ENCODE measurements around the gene PIGX.
"Not testable (repeated sequence)": the region's sequence is repeated elsewhere in the genome, so short reads cannot be mapped to it uniquely, and the experiment has no call there.

Gene PIGX

DNA sequence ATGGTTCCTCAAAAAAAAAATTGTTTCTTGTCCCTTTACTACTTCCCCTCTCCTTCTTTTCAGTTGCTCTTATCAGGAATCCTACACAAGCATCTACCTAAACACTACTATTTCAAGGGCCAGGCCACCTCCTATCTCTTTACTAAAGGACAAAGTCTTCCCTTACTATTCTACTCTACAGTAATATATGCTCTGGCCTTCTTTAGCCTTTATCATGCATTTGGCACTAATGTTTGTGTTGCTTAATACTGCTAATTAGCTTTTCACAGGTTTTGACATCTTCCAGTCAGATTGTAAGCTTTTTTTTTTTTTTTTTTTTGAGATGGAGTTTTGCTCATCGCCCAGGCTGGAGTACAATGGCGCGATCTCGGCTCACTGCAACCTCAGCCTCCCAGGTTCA is 5.4 kb upstream of the PIGX start:
- no peak for DNase-seq

DNA sequence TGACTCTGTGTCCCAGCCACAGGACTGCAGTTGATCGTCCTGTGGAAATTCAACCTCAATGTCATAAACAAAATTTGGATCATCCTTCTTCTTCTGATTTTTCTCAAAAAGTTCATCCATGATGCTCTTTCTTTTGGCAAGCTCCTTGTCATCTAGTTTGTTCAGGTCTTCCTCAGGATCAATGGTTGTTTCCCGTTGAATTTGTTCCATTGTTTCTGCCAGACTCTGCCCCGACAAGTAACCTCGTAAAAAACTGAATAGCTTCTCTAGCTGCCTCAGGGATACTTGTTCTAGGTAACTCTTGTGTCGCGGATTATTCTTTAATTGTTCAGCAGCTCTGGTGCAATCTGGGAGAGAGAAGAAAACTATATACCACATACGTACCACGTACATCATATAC is 4.6 kb upstream of the PIGX start:
- DNase-seq: no peak

DNA sequence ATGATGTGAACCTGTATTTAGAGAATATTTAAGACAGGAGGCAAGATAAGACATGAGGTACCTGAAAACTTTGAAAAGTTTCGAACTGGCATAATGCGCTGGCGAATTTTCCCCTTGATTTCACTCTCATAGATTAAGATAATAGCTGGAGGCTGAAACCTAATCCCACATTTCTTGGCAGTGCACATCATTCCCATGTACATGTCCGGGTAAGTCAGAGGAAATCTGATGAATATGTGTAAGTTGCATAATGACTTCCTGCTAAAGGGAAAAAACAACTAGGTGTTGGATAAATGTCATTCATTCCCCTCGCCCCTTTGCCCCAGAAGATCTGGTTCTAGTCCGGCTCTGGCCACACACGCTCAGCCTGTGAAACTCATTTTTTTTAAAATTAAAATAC is 3.7 kb upstream of the PIGX start:
- no peak for DNase-seq

DNA sequence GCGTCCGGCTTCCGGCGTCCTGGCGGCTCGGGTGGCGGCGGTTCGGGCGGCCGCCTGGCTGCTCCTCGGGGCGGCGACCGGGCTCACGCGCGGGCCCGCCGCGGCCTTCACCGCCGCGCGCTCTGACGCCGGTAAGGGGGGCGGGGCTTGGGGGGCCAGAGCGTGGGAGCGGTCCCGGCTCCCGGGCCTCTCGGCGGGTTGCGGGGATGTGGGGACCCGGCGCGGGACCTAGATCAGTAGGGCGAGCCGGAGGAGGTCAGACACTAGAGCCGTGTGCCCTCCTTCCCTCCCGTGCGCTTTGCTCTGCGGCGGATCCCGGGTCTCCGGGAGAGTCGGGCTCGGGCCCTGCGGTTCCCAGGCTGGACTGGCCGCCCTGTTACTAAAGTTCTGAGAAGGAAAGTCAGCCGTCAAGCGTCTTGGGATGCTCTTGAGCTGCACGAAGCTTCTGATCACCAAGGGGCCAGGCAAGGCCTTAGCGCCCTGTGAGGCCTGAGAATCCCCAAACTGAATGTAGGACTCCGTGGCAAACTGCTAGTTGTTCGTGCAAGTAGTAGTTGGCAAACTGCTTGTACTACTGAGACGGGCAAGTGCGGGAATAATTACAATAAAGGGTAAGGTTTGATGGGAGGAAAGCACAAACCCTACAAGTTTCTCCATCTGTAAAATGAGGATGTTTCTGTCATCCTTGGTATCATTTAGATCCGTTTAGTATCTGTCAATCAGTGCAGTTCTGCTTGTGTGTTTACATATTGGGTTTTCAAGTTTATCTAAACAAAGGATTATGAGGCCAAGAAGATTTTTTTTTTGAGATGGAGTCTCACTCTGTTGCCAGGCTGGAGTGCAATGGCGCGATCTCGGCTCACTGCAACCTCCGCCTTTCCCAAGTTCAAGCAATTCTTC is 587 bp downstream of the PIGX start:
- DNase-seq: peak; percentile 43

DNA sequence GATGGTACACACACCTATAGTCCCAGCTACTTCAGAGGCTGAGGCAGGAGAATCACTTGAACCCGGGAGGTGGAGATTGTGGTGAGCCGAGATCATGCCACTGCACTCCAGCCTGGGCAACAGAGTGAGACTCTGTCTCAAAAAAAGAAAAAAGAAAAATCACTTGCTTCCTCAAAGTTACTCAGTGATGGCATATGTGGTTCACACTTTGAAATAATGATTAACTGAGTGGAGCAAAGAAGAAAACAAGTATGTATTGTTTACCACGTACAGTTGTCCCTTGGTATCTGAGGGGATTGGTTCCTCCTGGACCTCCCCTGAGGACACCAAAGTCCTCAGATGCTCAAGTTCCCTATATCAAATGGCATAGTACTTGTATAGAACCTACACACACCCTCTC is 5.0 kb downstream of the PIGX start:
- DNase-seq: not testable (repeated sequence)

DNA sequence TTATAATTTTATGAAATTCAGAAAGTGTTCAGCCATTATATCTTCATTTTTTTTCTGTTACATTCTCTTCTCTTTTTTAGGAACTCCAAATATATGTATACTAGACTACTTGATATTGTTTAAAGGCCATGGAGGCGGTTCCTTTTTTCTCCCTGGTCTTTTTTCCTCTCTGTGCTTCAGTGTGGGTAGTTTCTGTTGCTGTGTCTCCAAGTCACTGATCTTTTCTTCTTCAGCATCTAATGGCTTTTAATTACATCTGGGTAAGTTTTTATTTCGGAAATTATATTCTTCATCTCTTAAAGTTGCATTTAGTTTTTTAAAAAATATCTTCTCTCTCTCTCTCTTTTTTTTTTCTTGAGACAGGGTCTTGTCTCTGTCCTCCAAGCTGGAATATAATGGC is 8.9 kb downstream of the PIGX start:
- DNase-seq: no peak

DNA sequence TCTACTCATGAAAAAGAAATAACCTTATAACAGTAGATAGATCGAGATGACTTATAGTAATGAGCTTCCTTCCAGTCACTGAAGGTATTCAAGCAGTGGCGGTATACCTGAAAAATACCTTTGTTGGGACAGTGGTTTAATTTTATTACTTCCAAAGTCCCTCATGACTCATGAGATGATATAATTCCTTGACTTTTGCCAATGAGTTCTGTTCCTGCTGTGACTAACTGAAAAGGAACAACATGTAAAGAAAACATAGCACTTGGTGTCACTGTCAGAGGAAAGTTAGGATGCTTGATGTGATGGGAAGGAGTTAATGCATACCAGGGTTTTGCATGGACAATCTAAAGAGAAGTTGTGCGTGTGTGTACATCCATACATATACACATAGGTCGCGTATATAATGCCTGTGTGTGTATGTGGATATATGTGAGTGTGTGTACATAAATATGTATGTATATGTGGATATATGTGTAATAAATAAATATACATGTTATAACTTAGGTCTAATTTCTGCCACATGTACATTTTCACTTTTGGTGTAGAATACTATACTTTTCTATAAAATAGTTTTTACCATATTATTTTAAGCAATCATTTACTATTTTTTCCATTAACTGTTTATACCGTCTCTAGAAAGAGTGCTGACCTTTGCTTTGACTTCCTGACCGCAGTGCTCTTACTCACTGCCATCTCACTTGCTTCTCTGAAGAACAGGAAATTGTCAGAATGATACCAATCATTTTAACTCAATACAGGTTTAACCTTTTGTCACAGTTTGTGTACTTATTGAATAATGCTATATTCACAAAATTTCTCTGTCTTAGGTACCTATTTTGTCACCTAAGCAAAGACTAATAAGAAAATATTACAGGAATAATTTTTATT is 14.9 kb downstream of the PIGX start:
- peak; percentile 16 for DNase-seq

DNA sequence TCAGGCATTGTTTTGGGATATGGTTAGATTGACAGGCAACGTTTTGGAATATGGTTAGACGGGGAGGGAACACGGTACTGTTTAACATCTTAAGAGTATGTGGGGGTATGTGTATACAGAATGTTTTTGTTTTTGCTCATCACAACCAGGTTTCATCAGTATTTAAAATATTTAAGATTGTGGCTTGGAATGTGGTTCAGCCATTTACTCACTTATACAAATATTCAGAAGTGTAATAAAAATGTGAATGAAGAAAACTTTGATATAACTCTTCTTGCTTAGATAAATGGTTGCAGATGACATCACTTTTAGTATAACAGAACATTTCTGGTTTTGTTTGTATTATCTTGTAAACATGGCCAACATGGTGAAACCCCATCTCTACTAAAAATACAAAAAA is 23.6 kb downstream of the PIGX start:
- DNase-seq: no peak

DNA sequence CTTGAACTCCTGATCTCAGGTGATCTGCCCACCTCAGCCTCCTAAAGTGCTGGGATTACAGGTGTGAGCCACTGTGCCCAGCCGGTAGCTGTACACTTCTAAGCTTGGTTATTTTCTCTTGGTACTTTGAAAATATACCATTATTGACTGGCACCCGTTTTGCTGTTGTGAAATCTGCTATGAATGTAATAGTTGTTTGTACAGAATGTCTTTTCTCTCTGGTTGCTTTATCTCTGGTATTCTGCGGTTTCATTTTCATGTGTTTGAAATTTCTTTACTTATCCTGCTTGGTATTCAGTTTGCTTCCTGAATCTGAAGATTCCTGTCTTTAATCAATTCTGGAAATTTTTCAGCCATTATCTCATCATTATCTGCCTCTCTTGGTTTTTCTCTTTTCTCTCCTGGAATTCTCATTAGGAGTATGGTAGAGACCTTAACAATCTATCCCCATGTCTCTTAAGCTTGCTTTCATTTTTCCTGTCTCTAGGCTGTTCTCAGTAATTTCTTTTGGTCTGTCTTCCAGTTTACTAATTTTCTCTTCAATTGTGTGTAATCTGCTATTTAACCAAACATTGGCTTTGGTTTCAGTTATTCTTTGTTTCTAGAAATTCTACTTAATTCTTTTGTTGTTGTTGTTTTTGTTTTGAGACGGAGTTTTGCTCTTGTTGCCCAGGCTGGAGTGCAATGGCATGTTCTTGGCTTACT is 24.6 kb downstream of the PIGX start:
- no peak for DNase-seq

DNA sequence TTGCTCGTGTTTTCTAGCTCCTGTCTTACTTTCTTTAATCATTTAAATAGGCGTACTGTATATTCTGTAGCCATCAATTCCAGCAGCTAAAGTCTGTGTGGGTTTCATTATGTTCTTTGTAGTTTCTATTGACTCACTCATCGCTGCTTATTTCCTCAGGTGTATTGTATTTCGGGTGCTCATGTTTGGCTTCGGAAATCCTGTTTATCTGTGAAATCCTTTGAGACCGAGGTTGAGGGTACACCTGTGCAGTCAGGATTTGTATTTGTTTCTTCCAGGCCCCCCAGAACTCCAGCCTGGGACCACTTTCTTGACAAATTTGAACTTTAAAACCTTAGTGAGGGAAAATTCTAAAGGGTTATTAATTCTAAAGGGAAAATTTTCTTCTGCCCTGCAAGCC is 25.5 kb downstream of the PIGX start:
- DNase-seq: no peak

DNA sequence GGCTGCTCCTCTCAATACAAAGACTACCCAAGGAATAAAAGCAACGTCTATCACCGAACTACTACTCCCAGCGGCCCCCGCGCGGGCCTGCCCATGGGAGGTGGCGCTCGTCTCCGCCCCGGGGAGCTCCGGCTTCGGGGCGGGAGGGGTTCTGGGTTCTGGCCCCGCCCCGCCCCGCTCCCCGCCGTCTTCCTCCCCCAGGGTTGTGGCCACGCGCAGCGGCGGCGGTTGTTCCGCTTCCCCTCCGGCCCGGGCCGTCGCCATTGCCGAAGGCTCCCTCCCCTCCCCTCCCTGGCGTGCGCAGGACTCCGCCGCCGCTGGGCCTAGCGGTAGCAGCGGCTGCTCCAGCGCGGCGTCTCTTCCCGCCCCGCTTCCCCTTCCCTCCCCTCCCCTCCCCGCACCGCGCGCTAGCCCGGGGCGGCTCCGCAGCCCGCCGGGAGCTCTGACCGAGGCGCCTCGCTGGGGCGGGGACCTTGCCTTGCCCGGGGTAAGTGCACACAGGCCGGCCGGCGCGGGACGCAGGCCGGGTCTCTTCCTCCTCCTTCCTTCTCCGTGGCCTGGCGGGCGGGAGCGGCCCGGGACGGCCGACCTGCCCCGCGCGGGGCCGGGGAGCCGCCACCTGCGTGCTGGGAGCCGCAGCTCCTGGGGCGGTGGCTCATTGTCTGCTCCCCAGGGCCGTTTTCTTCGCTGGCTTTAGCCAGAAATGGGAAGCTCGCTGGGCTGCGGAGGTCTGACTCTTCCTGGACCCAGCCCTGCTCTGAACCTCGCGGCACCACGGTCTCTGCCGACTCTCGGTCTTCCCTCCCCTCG is 27.7 kb downstream of the PIGX start, which contains the start of gene PAK2:
Gene PAK2 (plus strand): TSS at position 187 of the 810 bp plus-strand sequence. CDS start 42,790 bp downstream, outside the sequence.
- peak; percentile 76 for DNase-seq

DNA sequence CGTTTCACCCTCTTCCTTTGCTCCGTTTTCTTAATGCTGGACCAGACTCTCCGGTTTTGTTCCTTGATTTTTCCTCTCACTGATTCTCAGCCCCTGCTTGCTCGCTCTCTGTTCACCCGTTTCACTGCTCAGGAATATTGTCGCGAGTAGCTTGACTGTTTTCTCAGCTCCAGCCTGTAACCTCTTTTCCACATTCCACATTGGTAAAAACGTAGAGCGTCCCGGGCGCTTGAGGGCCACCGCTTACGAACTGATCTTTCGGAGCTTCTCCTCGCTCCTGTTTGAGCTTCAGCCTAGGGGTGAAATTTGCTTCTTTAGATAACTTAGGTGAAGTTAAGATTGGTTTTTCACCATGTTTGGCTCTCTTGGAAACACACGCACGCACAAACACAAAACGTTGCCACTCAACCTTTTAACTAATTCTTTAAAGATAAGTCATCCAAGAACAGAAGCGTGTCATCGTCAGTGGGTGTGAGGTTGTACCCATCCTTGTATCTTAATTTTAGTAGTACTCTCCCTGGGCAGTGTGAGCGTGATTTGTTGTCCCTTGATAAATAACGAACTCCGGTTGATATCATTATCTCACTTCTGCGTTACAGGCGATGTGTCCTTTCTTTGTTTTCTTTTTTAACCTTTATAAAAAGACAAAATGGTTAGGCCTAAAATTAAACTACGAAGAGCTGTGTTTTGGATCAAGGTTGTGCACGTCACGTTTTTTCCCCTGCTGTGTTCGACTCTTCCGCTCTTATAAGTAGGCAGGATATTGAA is 28.5 kb downstream of the PIGX start:
- DNase-seq: peak; percentile 24

DNA sequence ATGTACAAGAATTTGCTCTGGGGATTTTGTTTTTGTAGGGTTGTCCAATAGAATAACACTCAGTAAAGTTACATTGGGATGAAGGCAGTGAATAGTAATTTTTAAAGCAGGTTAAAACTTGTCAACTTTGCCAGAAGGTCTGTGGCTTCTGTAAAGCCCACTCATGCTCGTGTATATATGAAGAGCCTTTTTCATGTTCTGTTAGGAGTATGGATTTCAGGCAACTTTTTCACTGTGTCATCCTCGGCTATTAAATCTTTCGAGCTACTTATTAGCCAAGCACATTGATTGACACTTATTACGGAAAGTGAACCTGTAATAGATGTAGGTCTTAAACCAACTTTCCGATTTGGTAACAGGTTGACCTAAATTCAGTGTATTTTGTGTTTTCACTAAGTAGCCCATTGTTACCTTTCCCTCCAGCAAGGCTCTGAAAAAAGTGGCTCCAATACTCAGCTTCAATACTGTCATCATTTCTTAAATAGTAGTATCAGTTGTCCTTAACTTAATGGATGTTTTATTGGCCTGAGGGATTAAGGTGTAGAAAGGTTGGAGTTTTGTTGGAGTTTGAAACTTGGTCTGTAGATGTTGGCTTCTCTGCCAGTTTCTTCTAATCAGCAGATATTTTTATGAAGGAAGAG is 29.2 kb downstream of the PIGX start:
- DNase-seq: no peak

DNA sequence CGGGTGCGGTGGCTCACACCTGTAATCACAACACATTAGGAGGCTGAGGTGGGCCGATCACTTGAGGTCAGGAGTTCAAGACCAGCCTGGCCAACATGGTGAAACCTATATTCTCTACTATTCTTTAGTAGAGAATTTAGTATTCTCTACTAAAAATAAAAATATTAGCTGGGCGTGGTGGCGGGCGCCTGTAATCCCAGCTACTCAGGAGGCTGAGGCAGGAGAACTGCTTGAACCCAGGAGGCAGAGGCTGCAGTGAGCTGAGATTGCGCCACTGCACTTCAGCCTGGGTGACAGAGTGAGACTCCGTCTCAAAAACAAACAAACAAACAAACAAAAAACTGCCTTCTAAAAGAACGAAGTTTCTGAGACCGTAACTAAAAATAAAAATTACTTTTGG is 31.4 kb downstream of the PIGX start:
- not testable (repeated sequence) for DNase-seq

DNA sequence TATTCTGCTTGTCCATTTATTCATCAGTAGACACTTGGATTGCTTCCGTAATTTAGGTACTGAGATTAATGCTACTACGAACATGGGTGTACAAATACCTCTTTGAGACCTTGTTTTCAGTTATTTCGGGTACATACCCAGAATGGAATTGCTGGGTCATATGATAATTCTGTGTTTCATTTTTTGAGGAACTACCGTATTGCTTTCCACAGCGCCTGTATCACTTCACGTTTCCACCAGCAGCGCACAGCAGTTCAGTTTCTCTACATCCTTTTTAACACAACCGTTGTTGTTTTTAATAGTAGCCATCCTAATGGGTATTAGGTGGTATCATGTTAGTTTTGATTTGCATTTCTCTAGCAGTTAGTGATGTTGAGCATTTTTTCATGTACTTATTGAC is 36.9 kb downstream of the PIGX start:
- DNase-seq: no peak

DNA sequence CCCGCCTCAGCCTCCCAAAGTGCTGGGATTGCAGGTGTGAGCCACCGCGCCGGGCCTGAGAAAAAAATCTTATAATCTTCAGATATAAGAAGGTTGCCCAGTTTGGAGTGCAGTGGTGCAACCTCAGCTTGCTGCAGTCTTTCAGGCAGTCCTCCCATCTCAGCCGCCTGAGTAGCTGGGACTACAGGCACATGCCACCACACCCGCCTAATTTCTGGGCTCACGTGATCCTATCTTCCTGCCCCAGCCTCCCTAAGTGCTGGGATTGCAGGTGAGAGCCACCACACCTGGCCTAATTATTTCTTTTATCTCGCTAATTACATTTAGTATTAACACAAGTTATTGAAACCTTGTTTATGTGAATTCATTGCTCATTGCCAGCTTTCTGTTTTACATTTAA is 41.0 kb downstream of the PIGX start:
- no peak for DNase-seq

DNA sequence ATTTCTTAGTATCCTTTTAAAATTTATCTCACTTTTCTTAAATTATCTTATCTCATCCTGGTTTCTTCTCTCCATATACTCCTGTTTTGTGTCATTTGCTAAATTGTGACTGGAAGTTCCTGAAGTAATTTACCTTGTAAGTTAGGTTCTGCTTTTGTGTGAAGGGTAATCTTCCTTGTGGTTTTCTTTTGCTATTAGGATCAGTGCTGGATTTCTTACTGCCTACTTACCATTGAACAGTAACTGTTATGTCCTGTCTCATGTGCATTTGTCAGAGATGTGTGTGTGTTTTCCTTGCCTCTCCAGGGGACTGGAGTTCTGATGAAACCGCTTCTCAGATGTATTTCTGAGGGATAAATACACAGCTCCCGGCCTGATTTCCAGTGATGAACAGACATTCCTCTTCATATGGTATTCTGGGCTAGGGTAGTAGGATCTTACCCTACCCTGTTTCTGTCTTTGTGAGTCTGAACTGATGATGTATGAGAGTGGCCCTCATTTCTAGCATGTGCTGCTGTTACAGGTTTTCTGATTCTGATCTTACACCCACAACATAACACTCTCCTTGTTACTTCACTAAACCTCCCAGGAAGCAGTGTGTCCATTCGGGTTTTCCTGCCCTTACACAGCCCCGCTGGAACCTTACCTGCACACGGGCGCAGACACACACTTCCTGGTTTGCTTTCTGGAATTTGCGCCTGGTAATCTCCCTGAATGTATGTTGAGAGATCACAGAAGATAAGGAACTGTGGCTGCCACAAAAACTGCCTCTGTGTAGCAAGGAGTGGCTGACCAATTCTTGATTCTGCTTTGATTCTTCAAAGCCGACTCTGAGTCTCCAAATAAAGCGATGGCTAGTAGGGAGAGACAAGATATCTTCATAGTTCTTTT is 42.2 kb downstream of the PIGX start:
- DNase-seq: no peak

DNA sequence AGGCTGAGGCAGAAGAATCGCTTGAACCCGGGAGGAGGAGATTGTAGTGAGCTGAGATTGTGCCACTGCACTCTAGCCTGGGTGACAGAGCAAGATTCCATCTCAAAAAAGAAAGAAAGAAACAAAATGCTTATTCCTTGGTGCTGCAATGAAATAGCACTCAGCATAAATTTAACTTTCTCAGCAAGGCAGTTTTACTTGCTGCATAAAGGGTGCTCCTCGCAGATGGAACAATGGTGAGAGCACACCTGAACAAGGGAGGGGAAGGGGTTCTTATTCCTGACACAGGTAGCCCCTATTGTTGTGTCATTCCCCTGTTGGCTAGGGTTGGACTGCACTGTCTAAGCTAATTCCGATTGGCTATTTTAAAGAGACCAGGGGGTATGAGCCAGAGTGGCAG is 44.6 kb downstream of the PIGX start:
- no peak for DNase-seq

DNA sequence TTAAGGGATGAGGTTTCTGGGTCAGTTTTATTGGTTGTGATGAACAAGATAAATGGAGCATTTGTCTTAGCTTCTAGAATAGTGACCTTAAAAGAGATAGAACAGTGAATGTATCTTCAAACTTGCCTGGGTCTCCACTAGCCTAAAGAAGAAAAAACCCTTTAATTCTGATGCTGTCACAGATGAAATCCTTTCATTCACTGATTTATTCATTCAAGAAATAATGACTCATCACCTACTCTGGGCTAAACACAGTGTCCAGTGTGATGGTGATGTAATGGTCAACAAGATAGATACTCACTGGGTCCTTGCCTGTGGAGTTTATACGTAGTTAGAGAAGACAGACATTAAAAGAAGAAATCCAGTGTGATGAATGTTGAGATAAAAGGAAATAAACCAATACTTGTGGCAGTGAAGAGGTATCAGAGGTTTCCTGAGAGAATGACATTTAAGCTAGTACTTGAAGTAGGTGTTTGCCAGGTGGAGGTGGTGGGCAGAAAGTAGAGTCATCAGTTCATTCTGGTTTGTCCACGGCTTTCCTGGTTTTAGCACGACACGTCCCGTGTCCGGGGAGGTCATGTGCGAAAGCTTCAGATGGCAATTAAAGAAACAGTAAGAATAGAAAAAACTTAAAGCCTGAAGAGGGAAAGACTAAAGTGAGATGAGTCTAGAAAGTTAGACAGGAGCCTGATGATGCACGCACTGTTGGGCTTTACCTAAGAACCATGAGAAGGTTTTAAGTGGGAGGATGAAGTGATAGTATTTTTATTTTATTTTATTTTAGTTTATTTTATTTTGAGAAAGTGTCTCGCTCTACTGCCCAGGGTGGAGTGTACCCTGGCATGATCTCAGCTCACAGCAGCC is 45.9 kb downstream of the PIGX start:
- peak; percentile 19 for DNase-seq

Measured in amniotic stem cell (primary cell).